ENCODE results near the gene RING1. TPM values are rescaled to one million over a fixed set of nuclear protein-coding genes. Genes with fewer than 3 reads are reported as not detected.

Gene RING1
- total RNA-seq, 4 donors from 2014 or later, result 15.0 to 25.3 (median 20.6) TPM

- peak overlapping the region; percentile 48 to 55 (median 52) for H3K4me3 ChIP-seq
- no peak for TF ChIP-seq POLR2A (IDR thresholded peaks at IDR 0.05; ENCODE audit: low read depth)
- no peak for TF ChIP-seq CTCF (IDR thresholded peaks at IDR 0.05)
- H3K4me1 ChIP-seq, result peaks cover 30 to 49% (median 40%) of the 10 kb centered on the region in 4 donors
- intact Hi-C loops (cut with DNase I), result loop anchor here (5.0 kb wide), 1 partner anchor 54 kb away; no protein-coding TSS in a partner anchor
- DNase-seq (ENCODE audit: extremely low spot score), result no peak
- H3K27ac ChIP-seq (replicated peaks in 1 of 4), result peak overlapping the region; percentile 53 to 74 (median 62)
- peaks cover 25 to 47% (median 42%) of the 10 kb centered on the region in 4 donors for H3K36me3 ChIP-seq
- peaks cover 0 to 37% (median 5%) of the 10 kb centered on the region in 4 donors for H3K27me3 ChIP-seq
- no peaks in the 10 kb centered on the region for H3K9me3 ChIP-seq
- WGBS, result 67% methylated on average over 2 of the region's 6 CpGs
Measured at GRCh38 chr6:33193619-33194018, 14.7 kb upstream of the RING1 start.

GRCh38 chr6:33194431-33194979, 13.8 kb upstream of the RING1 start:
- no peak for DNase-seq (ENCODE audit: extremely low spot score)
- no peak for TF ChIP-seq EP300 (IDR thresholded peaks at IDR 0.05)
- no peak for TF ChIP-seq CTCF (IDR thresholded peaks at IDR 0.05)
- TF ChIP-seq POLR2AphosphoS5 (IDR thresholded peaks at IDR 0.05), result no peak
- no peak for TF ChIP-seq POLR2A (IDR thresholded peaks at IDR 0.05; ENCODE audit: low read depth)
- intact Hi-C loops (cut with DNase I), result loop anchor here (5.0 kb wide), 1 partner anchor 53 kb away; no protein-coding TSS in a partner anchor
- Histone ChIP-seq H3K27ac (replicated peaks in 1 of 4) (no peak overlapping the region), H3K4me1 (peaks cover 38 to 58% (median 49%) of the 10 kb centered on the region in 4 donors), H3K4me3 (no peak overlapping the region), H3K27me3 (peaks cover 0 to 29% (median 5%) of the 10 kb centered on the region in 4 donors), H3K36me3 (peaks cover 25 to 47% (median 42%) of the 10 kb centered on the region in 4 donors), H3K9me3 (no peaks in the 10 kb centered on the region)
- WGBS, result 69% methylated on average over 8 of the region's 8 CpGs

GRCh38 chr6:33195304-33196165, 12.8 kb upstream of the RING1 start:
- Histone ChIP-seq H3K9me3 (no peaks in the 10 kb centered on the region), H3K36me3 (peaks cover 25 to 47% (median 42%) of the 10 kb centered on the region in 4 donors), H3K27ac (replicated peaks in 1 of 4) (no peak overlapping the region), H3K4me1 (peaks cover 39 to 62% (median 52%) of the 10 kb centered on the region in 4 donors), H3K4me3 (no peak overlapping the region), H3K27me3 (peaks cover 0 to 19% (median 2%) of the 10 kb centered on the region in 4 donors)
- TF ChIP-seq CTCF (IDR thresholded peaks at IDR 0.05) (no peak), EP300 (IDR thresholded peaks at IDR 0.05) (no peak), POLR2A (IDR thresholded peaks at IDR 0.05; ENCODE audit: low read depth) (no peak), POLR2AphosphoS5 (IDR thresholded peaks at IDR 0.05) (no peak)
- 84% methylated on average over 14 of the region's 15 CpGs for WGBS
- intact Hi-C loops (cut with DNase I), result loop anchor here (5.0 kb wide), 1 partner anchor 33 kb away; no protein-coding TSS in a partner anchor
- DNase-seq (ENCODE audit: extremely low spot score), result no peak

- DNase-seq (ENCODE audit: extremely low spot score), result no peak
- H3K4me3 ChIP-seq, result no peak overlapping the region
- TF ChIP-seq POLR2AphosphoS5 (IDR thresholded peaks at IDR 0.05), result no peak
- no peak for TF ChIP-seq EP300 (IDR thresholded peaks at IDR 0.05)
- TF ChIP-seq POLR2A (IDR thresholded peaks at IDR 0.05; ENCODE audit: low read depth), result no peak
- TF ChIP-seq CTCF (IDR thresholded peaks at IDR 0.05), result peak; percentile 54 to 74 (median 63)
- peaks cover 31 to 56% (median 50%) of the 10 kb centered on the region in 4 donors for H3K36me3 ChIP-seq
- H3K4me1 ChIP-seq, result peaks cover 40 to 64% (median 58%) of the 10 kb centered on the region in 4 donors
- intact Hi-C loops (cut with DNase I), result loop anchor here (5.0 kb wide), 1 partner anchor 35 kb away; no protein-coding TSS in a partner anchor
- H3K9me3 ChIP-seq, result no peaks in the 10 kb centered on the region
- WGBS, result 50% methylated on average over 12 of the region's 12 CpGs
- peak overlapping the region in 3 of 4 donors; percentile 1 to 33 (median 17) for H3K27ac ChIP-seq (replicated peaks in 1 of 4)
- H3K27me3 ChIP-seq, result no peaks in the 10 kb centered on the region
Measured at GRCh38 chr6:33197431-33198048, 10.8 kb upstream of the RING1 start.
